OCI-LY7 (cell line): ENCODE results near the gene RP2. TPM values are rescaled to one million over a fixed set of nuclear protein-coding genes. Genes with fewer than 3 reads are reported as not detected.

Source experiments
- BruUV-seq: library from RNA; stranded (reverse); fragments of 400-500 nt; replicated peaks from 2 replicates; lab custom pipeline; 2021; lab: Mats Ljungman, UMichigan
- CTCF ChIA-PET: fragments of 300-600 bp; sonication (Branson Sonifier 250); formaldehyde crosslinking; loops from one replicate; lab custom pipeline; 2022; ENCODE audit warnings: antibody characterized with exemption; ENCODE audit not compliant: unreplicated experiment; lab: Charles Lee
- POLR2A ChIA-PET: fragments of 300-600 bp; sonication (Branson Sonifier 250); formaldehyde crosslinking; loops from one replicate; lab custom pipeline; 2022; ENCODE audit warnings: antibody characterized with exemption; lab: Charles Lee
- DNase-seq: peaks from one replicate; pipeline ENCODE4 v3.0.0-alpha.2; 2015; ENCODE audit warnings: low spot score
- H2AFZ ChIP-seq: fragments of 200-600 bp; sonication (generic), shearing (Covaris generic); 2 replicates; pipeline ENCODE4 v1.6.1; 2014; ENCODE audit warnings: mild to moderate bottlenecking, antibody characterized with exemption, low read length, moderate library complexity
- H3K27ac ChIP-seq: fragments of 200-600 bp; sonication (generic); 2 replicates; pipeline ENCODE4 v1.5.1; 2014; ENCODE audit warnings: mixed run types, low read depth, mild to moderate bottlenecking, moderate library complexity, low read length, inconsistent platforms; ENCODE audit not compliant: poor library complexity, severe bottlenecking
- H3K36me3 ChIP-seq: fragments of 200-600 bp; sonication (generic); 2 replicates; pipeline ENCODE4 v1.6.1; 2014; ENCODE audit warnings: mild to moderate bottlenecking, antibody characterized with exemption, low read length, moderate library complexity, mixed read lengths; ENCODE audit not compliant: insufficient read depth
- H3K4me1 ChIP-seq: fragments of 200-600 bp; sonication (generic); 2 replicates; pipeline ENCODE4 v1.5.1; 2014; ENCODE audit warnings: mild to moderate bottlenecking, low read length; ENCODE audit not compliant: insufficient read depth, poor library complexity, severe bottlenecking
- H3K4me2 ChIP-seq: fragments of 200-600 bp; sonication (generic); 2 replicates; pipeline ENCODE4 v1.6.1; 2014; ENCODE audit warnings: mild to moderate bottlenecking, low read length
- H3K4me3 ChIP-seq: fragments of 200-600 bp; sonication (generic); 2 replicates; pipeline ENCODE4 v1.5.1; 2014; ENCODE audit warnings: mild to moderate bottlenecking, low read depth, low read length; ENCODE audit not compliant: poor library complexity, severe bottlenecking
- H3K79me2 ChIP-seq: fragments of 200-600 bp; sonication (generic); 2 replicates; pipeline ENCODE4 v1.6.1; 2016; ENCODE audit warnings: low read depth, mild to moderate bottlenecking, low read length, moderate library complexity, mixed read lengths; ENCODE audit not compliant: insufficient read depth
- H3K9me2 ChIP-seq: fragments of 200-600 bp; sonication (generic); 2 replicates; pipeline ENCODE4 v1.6.1; 2016; ENCODE audit warnings: mild to moderate bottlenecking, low read length, mixed read lengths; ENCODE audit not compliant: insufficient read depth
- H3K9me3 ChIP-seq: fragments of 200-600 bp; sonication (generic); 2 replicates; pipeline ENCODE4 v1.6.1; 2014; ENCODE audit warnings: mild to moderate bottlenecking, mixed run types, low read length, mixed read lengths
- H4K20me1 ChIP-seq: fragments of 200-600 bp; sonication (generic); 2 replicates; pipeline ENCODE4 v1.6.1; 2014; ENCODE audit warnings: mild to moderate bottlenecking, antibody characterized with exemption, low read length, moderate library complexity, mixed read lengths; ENCODE audit not compliant: insufficient read depth
- CTCF ChIP-seq: fragments of 200-600 bp; sonication (generic); conservative IDR thresholded peaks from 2 replicates; pipeline ENCODE4 v1.5.1; 2014; ENCODE audit warnings: mild to moderate bottlenecking, antibody characterized with exemption, low read length, moderate library complexity, mixed read lengths
- EZH2phosphoT487 ChIP-seq: fragments of 200-600 bp; sonication (generic); IDR thresholded peaks from 2 replicates; pipeline ENCODE4 v1.6.1; 2018; ENCODE audit warnings: low read depth, borderline replicate concordance, mild to moderate bottlenecking, mixed run types, antibody characterized with exemption, low read length, moderate library complexity, mixed read lengths
- intact Hi-C: fragments of 100-400 bp; cut with micrococcal nuclease; formaldehyde crosslinking; loops from one replicate; pipeline ENCODE4 v1.10.0; 2022; ENCODE audit not compliant: unreplicated experiment
- total RNA-seq, 2 experiments: library from RNA; depleted of rRNA in 1 of 2; stranded (reverse); fragments of >200 nt in 1 of 2; shearing (Covaris generic) in 1 of 2; gene quantifications; 2 replicates each; pipeline ENCODE4 v1.2.3, GENCODE V29; 2014 to 2022

RP2 gene
- total RNA-seq, 2 experiments from 2014 or later = 12.0 to 15.4 TPM

GRCh38 chrX:46916273-46916672, 79.4 kb downstream of the RP2 start:
- Histone ChIP-seq H3K9me3 (no peaks in the 10 kb centered on the region; the same call in 1 of the 2 replicates), H3K9me2 (no peaks in the 10 kb centered on the region), H3K27ac (no peak overlapping the region), H4K20me1 (no peaks in the 10 kb centered on the region), H3K79me2 (peaks cover 10% of the 10 kb centered on the region; the same call in 1 of the 2 replicates), H3K4me2 (no peak overlapping the region), H3K36me3 (peaks cover 3% of the 10 kb centered on the region; the same call in 1 of the 2 replicates), H3K4me3 (no peak overlapping the region), H3K4me1 (peaks cover 7% of the 10 kb centered on the region), H2AFZ (no peak overlapping the region)
- CTCF ChIA-PET = no interaction called here
- intact Hi-C loops = no loop called here
- no peak for TF ChIP-seq EZH2phosphoT487
- TF ChIP-seq CTCF = no peak
- DNase-seq = no peak
- no TSS peak for BruUV-seq
- POLR2A ChIA-PET = no interaction called here

- Histone ChIP-seq H3K4me1 (peaks cover 7% of the 10 kb centered on the region), H3K79me2 (peaks cover 10% of the 10 kb centered on the region; the same call in 1 of the 2 replicates), H3K9me3 (no peaks in the 10 kb centered on the region; the same call in 1 of the 2 replicates), H3K4me2 (no peak overlapping the region), H2AFZ (no peak overlapping the region), H3K9me2 (no peaks in the 10 kb centered on the region), H3K27ac (no peak overlapping the region), H3K36me3 (peaks cover 3% of the 10 kb centered on the region; the same call in 1 of the 2 replicates), H4K20me1 (no peaks in the 10 kb centered on the region), H3K4me3 (no peak overlapping the region)
- CTCF ChIA-PET = no interaction called here
- no peak for TF ChIP-seq CTCF
- TF ChIP-seq EZH2phosphoT487 = no peak
- intact Hi-C loops = no loop called here
- BruUV-seq = no TSS peak
- DNase-seq = no peak
- POLR2A ChIA-PET = interaction anchor here (0.6 kb wide), 1 partner anchor 199 kb away, joined by 4 read pairs; no protein-coding TSS in a partner anchor
These were observed 80.8 kb downstream of the RP2 start for GRCh38 chrX:46917622-46918021.

GRCh38 chrX:46918434-46918833, 81.6 kb downstream of the RP2 start:
- H3K4me2 ChIP-seq = no peak overlapping the region
- DNase-seq = no peak
- H3K9me2 ChIP-seq = no peaks in the 10 kb centered on the region
- peaks cover 7% of the 10 kb centered on the region for H3K4me1 ChIP-seq
- H2AFZ ChIP-seq = no peak overlapping the region
- TF ChIP-seq EZH2phosphoT487 (no peak), CTCF (no peak)
- ChIA-PET POLR2A (no interaction called here), CTCF (no interaction called here)
- intact Hi-C loops = no loop called here
- no peaks in the 10 kb centered on the region; the same call in 1 of the 2 replicates for H3K9me3 ChIP-seq
- no TSS peak for BruUV-seq
- no peak overlapping the region for H3K4me3 ChIP-seq
- no peak overlapping the region for H3K27ac ChIP-seq
- H3K36me3 ChIP-seq = peaks cover 3% of the 10 kb centered on the region; the same call in 1 of the 2 replicates
- peaks cover 10% of the 10 kb centered on the region; the same call in 1 of the 2 replicates for H3K79me2 ChIP-seq
- no peaks in the 10 kb centered on the region for H4K20me1 ChIP-seq
